EL (cell line): ENCODE measurements around the gene KLHL12.
"Not testable (repeated sequence)": the region's sequence is repeated elsewhere in the genome, so short reads cannot be mapped to it uniquely, and the experiment has no call there.

Experiments used
- DNase-seq: peaks from one replicate; pipeline ENCODE4 v3.0.0-alpha.2; 2016

The KLHL12 gene

DNA sequence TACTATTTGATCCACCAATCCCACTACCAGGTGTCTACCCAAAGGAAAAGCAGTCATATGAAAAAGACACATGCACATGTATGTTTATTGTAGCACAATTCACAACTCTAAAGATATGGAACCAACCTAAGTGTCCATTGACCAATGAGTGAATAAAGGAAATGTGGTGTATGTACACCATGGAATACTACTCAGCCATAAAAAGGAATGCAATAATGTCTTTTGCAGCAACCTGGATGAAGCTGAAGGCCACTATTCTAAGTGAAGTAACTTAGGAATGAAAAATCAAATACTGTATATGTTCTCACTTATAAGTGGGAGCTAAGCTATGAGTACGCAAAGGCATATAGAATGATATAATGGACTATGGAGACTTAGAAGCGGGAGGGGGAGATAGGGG lies 18.4 kb upstream of the KLHL12 start:
- no peak for DNase-seq

DNA sequence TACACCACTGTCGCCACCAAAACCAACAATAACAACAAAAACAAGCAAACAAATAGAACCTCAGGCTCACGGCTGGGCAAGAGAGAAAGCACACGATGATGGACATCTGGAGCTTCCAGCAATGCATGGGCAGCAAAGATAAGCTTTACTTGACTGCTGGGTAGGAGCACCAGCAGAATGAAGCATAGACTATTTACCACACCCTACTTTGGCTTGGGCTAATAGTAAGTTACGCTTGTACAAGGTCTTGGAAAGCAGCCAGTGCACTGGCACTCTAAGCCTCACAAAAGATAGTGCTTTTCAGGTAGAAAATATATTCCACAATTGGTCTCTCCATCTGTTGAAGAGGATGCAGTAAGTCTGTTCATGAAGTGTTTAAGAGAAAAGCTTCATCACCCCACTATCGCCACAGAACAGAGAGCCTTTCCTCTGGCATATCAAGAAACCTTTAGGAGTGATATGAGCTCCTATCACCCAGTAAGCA lies 17.4 kb upstream of the KLHL12 start:
- DNase-seq, result no peak

DNA sequence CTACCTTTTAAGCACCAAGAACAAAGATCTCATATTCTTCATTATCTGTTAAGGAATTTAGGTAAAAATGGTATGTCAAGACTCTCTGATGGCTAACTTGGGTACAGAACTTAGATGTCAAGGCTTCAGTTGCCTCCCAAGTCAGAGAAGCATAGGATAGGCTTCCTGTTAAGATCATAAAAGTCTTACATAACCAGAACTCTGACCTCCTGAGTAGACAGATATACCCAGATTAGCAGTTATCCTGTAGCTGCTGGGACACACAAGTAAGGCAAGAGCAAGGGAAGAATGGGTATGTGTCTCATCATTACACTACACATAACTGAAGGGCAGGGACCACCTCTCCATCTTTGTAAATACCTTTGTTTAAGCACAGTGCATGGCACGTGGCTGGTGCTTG lies 15.4 kb upstream of the KLHL12 start:
- DNase-seq, result no peak

DNA sequence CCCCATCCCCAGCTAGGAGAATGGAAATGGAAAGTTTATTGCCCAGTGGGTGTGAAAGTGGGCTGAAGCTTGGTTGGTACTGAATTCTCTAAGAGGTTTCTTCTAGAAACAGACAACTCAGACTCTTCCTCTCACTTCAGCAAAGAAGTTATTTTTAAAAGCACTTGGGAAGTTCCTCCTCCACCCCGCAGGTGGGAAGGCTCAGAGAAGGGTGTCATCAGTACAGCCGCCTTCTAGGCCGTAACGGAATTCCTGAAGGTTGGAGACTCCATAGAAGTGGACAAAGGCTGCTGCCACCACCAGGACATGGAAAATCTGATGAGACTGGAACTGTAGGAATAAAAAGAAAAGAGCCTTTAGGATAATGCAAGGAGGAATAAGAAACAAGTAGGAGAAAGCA lies 14.3 kb upstream of the KLHL12 start:
- no peak for DNase-seq

DNA sequence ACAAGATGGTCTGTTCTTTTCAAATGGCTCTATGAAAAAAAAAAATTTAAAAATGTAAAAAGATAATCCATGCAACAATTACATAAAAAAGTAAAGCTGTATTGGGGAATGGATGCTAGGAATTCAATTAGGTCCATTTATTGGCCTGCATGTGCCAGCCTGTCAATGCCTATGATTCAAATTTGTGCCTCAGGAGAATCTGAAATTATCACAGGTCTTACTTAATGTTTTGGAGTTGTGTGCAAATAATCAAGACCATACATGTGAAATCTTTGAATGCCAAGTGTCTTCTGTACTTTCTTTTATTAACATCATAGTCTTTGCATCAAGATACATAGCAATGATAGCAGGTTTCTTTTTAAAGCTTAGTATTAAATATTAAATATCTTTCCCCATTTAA lies 13.5 kb upstream of the KLHL12 start:
- no peak for DNase-seq

DNA sequence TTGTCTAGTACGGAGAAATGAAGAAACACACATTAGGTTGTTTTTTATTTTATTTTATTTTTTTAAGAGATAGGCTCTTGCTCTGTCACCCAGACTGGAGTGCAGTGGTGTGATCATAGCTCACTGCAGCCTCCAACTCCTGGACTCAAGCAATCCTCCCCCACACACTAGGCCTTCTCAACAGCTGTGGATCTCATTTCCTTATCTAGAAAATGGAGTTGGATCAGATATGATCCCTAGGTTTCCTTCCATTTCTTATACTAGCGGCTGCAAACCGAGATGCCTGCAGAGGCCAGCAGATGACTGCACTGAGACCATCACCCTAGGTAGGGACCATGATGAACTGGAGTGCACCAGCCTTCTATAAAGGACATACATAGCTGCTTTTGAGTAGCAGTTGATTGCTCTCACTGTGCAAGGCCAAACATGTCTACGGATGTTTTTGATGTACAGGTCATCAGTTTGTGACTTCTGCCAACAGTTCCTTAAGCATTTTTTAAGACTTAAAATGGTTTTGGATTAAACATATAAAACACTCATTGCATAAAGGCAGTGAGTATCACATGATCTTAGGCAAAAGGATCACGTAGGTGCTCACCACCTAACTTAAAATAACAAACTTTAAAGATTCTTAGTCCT lies 11.4 kb upstream of the KLHL12 start:
- DNase-seq, result no peak

DNA sequence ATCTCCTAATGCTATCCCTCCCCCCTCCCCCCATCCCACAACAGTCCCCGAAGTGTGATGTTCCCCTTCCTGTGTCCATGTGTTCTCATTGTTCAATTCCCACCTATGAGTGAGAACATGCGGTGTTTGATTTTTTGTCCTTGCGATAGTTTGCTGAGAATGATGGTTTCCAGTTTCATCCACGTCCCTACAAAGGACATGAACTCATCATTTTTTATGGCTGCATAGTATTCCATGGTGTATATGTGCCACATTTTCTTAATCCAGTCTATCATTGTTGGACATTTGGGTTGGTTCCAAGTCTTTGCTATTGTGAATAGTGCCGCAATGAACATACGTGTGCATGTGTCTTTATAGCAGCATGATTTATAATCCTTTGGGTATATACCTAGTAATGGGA lies 9.4 kb upstream of the KLHL12 start:
- DNase-seq, result not testable (repeated sequence)

DNA sequence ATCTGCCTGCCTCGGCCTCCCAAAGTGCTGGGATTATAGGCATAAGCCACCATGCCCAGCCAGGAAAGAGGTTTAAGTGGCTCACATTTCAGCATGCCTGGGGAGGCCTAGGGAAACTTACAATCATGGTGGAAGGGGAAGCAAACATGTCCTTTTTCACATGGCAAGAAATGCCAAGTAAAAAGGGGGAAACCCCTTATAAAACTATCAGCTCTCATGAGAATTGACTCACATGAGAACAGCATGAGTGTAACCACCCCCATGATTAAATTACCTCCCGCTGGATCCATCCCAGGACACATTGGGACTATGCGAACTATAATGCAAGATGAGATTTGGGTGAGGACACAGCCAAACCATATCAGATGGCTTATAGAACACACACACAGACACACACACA lies 8.8 kb upstream of the KLHL12 start:
- no peak for DNase-seq

DNA sequence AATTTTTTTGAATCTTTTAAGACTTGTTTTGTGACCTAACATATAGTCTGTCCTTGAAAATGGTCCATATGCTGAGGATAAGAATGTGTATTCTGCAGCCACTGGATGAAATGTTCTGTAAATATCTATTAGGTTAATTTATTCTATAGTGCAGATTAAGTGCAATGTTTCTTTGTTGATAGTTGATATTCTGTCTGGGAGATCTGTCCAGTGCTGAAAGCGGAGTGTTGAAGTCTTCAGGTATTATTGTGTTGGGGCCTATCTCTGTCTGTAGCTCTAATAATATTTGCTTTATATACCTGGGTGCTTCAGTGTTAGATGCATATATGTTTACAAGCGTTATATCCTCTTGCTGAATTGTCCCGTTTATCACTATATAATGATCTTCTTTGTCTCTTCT lies 7.7 kb upstream of the KLHL12 start:
- DNase-seq, result no peak

DNA sequence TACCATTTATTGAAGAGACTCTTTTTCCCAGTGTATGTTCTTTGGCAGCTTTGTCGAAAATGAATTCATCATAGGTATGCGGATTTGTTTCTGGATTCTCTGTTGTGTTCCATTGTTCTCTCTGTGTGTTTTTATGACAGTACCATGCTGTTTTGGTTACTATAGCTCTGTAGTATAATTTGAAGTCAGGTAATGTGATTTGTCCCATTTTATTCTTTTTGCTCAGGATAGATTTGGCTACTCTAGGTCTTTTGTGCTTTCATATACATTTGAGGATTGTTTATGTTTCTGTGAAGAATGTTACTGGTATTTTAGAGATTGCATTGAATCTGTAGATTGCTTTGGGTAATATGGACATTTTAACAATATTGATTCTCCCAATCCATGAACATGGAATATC lies 5.4 kb upstream of the KLHL12 start:
- DNase-seq, result no peak

DNA sequence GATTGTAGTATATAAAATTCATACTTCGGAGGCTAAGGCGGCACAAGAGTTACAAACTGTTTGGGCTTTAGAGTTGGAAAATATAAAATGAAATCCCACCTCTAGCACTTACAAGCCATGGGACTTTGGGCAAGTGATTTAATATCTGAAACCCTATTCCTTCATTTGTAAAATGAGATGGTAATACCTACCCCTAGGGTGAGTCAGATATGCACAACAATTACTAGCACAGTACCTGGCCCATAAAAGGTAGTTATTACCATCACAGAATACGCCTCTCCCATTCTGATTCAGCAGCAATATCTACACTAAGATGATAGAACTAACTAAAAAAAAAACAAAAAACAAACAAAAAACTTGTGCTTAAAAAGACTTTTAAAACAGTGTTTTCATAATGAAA lies 3.5 kb downstream of the KLHL12 start:
- no peak for DNase-seq

DNA sequence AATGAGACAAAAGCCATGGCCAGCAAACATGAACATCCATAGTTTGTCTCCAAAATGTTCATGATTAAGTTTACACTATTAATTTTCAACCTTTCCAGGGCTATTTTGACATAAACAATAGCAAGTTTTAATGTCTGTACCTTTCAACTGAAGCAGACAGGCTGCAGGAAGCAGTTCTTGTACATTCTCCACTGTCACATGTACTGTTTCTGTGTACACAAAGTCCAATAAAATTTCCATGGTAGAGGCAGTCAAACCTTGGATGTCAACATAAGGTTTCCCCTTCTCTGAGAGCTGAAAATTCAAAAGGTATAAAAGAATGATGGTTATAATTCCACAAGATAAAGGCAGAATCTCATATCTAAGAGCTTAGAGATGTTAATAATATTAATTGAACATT lies 7.4 kb downstream of the KLHL12 start:
- no peak for DNase-seq

DNA sequence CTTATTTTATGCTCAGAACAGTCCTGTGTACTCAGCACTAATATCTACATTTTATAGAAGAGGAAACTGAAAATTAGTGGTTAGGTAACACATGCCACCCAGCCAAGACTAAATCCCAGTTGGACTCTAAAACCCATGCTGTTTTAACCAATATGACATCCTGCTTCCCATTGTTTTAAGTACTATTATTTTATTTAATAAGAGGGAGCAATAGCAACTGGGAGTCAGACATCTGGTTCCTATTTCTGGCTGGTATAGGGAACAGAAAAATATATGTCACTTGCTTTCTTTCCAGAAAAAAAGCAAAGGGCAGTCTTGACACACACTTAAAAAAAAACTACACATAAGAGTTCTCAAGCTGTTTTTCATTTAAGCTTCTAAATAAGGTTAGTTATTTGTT lies 11.9 kb downstream of the KLHL12 start:
- DNase-seq, result no peak

DNA sequence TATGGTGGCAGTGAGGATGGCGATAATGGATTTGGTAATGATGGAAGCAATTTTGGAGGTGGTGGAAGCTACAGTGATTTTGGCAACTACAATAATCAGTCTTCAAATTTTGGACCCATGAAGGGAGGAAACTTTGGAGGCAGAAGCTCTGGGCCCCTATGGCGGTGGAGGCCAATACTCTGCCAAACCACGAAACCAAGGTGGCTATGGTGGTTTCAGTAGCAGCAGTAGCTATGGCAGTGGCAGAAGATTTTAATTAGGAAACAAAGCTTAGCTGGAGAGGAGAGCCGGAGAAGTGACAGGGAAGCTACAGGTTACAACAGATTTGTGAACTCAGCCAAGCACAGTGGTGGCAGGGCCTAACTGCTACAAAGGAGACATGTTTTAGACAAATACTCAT lies 14.6 kb downstream of the KLHL12 start:
- not testable (repeated sequence) for DNase-seq

DNA sequence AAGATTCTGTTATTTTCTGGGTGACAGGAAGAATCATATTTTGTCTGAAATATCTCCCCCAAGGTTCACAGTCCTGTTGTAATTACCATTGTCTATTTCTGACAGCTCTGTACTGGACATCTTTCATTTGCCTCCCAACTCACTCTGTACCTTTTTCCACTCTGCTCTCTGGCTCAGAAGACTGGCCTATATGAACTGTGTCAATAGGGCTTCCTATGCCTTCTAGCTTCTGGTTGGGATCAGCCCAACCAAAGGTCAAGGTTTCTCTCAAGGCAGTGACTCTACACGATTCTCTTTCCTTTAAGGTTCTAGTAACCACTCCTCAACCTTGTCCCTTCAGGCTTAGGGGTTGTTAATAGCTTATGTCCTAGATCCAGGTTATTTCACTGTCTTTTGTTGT lies 17.5 kb downstream of the KLHL12 start:
- DNase-seq, result no peak

DNA sequence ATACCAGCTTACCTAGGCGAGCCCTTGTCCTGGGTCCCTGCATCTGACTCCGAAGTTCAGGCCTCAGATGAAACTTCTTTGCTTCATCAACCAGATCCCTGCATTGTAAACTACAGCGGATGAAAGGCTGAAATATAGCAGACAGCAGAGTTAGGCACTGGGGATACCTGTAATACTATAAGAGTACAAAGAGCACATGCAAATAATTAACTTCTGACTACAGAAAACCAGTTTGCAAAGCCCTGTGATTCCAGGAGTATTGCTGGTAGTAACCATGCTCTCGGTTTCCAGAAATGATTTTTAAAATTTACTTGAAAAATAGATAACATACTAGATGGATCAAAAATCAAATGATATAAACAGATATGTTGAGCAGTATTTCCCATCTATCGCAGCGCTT lies 18.0 kb downstream of the KLHL12 start:
- no peak for DNase-seq

DNA sequence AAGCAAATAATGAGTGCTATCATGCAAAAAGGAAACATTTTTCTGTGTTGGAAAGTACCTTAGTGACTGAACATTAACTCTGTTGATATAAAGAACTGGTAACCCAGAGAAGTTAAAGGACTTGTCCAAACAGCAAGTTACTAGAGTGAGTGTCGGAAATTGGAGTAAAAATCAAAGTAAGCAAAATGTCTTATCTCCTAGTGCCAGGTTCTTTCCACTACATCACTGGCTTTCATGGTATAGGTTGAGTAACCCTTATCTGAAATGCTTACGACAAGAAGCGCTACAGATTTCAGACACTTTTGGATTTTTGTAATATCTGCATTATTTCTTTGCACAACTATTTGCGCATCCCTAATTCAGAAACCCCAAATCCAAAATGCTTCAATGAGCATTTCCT lies 21.7 kb downstream of the KLHL12 start:
- DNase-seq, result no peak

DNA sequence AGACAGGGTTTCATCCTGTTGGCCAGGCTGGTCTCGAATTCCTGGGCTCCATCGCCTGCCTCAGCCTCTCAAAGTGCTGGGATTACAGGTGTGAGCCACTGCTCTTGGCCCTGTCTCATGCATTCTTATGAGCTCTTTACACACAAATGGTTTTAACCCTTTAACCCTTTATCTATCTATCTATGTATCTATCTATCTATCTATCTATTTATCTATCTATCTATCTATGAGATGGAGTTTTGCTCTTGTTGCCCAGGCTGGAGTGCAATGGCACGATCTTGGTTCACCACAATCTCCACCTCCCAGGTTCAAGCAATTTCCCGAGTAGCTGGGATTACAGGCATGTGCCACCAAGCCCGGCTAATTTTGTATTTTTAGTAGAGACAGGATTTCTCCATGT lies 23.2 kb downstream of the KLHL12 start:
- DNase-seq, result not testable (repeated sequence)

DNA sequence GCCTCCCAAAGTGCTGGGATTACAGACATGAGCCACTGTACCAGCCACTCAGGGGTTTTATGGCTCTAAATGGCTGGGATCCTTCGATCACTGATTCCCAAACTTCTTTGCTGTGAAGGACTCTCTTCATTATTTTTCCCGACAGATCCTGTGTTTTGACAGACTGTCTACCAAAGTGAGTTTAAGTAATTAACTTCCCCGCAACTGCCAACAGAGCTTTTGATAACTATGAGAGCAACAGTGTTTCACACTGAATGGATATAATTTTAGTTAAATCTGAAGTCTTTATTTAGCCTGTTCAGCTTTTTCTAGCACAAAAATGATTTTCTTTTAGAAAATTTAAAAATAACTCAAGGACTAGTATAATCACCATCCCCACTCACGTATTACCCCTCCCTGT lies 25.5 kb downstream of the KLHL12 start:
- no peak for DNase-seq

DNA sequence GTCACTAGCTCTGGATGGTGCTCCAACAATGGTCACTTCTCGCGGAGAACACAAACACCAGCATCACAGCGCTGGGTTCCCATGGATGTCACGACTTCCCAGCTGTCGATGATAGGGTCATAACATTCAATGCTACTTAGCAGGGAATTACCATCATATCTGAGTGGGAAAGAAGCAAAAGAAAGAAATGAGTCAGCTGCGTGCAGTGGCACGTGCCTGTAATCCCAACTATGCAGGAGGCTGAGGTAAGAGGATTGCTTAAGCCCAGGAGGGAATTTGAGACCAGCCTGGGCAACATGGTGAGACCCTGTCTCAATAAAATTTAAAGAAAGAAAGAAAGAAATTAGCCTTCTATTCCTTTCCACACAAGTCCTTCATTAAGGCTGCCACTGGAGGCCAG lies 34.5 kb downstream of the KLHL12 start:
- no peak for DNase-seq

DNA sequence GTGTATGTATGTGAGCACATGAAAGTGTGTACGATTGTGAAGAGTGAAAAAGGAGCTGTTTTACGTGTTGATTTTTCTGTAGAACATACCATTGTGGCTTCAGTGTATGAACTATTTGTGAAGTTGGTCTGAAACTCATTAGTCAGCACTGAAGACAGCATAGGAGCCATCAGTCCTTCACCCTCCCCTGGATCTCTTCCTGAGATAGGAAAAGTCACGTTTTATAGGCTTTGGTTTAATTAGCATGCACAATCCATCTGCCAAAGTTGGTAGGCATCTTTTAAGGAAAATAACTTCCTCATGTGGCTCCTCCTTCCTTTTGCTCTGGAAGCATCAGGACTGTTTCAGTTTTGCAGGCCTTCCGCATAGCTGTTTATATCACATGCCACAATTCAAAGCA lies 36.6 kb downstream of the KLHL12 start:
- no peak for DNase-seq

DNA sequence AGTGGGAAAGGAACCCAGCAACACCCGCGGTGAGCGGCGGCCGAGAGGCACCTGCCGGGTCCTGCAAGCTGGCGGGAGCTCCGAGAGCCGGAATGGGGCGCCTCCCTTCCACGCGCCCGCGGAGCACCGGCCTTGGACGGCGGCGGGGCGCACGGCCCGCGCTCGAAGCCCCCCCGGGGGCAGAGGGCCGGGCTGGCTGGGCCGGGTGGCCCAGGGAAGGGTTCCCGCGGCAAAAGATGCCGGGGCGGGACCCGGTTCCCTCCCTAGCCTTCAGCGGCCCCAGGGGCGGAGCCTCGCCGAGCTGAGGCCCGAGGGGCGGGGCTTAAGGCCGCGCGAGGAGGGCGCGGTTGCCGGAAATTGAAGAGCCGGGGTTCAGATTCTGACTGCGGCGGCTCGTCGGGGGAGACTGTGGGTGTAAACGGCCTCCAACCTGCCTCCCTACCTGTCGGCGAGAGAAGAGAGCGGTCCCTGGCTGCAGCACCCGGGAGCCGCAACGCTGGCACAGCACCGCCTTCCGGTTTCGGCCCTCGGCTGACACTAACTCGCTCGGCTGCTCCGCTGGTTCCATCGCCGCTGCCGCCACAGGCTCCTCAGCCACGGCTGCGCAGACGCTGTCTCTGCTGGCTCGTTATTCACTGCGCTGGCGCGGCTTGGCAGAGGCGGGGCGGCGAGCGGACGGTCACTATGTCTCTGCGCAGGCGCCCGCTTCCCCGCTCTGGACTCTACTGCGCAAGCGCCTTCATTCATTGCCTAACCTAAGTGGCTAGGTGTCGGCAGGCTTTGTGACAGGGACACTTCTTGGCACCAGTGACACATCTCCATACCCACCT lies 38.3 kb downstream of the KLHL12 start, which contains the start of gene RABIF:
RABIF (minus strand) TSS at position 619 of the 830 bp plus-strand sequence; CDS start at position 568, 51 bp downstream.
- peak; percentile 94 for DNase-seq

DNA sequence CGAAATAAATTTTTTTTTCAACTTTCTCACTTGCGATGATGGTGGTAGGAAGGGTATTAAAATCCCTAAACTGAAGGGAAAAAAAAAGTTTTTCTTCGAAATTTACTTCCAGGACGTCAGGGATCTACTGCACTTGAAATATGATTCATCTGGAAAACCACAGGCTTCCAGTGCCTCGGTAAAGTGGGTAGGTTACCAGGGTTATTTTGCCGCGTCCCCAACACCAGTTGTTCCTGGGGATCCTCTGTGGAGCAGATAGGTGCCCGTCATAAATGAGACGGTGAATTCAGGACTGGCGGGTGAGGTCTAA lies 38.9 kb downstream of the KLHL12 start:
- peak; percentile 57 for DNase-seq

DNA sequence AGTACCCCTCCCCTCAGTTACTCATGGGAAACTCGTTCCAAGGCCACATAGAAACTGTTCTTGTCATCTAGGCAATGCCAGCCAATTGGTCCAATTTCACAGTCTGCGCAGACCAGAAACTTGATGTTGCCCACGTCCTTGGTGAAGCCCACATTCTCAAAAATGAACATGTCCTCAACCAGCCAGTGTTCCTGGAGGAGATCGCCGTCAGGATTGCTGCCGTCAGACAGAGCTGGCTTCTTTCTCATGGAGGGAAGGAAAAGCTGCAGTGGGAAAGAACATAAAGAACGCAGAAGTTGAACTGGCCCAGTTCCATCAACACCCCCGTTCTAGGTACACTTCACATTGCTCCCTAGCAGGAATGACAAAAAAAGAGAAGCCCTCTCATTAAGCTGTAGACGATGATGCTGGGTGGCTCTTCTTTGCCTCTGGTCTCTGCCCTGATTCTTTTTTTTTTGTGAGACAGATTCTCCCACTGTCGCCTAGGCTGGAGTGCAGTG lies 46.0 kb downstream of the KLHL12 start:
- DNase-seq, result no peak

DNA sequence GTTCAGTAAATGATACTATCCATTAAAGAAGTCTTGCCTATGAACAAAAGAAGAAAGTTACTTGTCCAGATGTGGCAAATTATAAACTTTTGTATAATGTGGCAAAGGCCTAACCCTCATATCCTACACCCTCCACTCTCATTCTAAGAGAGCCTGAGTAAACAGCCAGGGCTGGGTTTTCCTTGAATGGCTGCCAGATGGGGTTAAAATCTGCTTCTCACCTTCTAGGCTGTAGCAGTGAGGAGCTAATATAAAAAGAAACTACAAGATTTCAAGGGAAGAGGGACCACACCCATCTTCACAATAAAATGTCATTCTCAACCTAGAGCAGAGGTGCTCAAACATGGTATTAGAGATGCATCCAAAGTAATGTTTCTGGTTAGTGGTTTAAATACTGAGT lies 47.0 kb downstream of the KLHL12 start:
- DNase-seq, result no peak
